HG02759 (cell line): ENCODE results near the gene AGBL5.

Experiments
- ATAC-seq: cut with Tn5 transposase; IDR thresholded peaks from one replicate; pipeline ENCODE4 v1.9.1; 2021; ENCODE audit warnings: mild to moderate bottlenecking, moderate library complexity; ENCODE audit not compliant: unreplicated experiment

Gene AGBL5

DNA sequence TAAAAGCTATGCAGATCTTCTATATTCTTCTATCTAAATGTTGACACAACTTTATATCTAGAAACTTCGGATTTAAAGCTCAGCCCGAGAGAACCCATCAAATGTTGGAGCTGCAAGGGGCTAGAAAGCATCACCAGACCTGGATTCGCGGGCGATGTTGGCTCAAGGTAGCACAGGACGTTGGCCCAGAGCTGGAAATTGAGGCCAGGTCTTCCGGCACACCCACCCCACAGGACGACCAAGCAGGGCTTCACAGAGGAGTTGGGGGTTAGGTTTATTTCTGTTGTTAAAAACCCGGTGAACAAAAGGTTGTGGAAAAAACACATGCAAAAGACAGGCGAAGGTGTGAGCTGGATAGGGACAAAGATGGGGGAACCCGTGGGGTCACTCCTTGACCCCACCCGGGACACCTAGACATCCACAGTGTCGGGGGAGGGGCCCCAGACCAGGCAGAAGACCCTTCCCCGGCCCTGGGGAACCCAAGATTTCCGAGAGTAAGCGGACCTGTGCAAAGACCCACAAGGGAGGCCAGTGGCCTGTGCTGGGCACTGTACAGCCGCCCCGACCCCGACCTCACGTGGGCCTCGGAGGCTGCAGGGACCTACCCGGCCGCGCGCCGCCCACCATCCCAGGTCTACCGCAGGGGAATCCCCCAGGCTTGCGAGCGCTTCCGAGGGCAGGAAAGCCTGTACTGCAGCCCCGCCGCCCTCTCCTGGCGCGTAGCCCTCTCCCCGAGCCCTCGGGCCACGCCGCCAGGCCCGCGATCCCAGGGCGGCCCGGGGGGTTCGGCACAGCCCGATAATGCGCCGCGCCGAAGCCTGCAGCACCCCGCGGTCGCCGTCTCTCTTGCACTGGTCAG lies 1.8 kb upstream of the AGBL5 start:
- ATAC-seq: peak; percentile 27

- ATAC-seq: peak; percentile 55
Observed at GRCh38 chr2:27050281-27050995, 1.0 kb upstream of the AGBL5 start.

GRCh38 chr2:27051902-27052645 lies 606 bp downstream of the AGBL5 start:
- no peak for ATAC-seq

- no peak for ATAC-seq
Observed at GRCh38 chr2:27053321-27053720, 1.9 kb downstream of the AGBL5 start.

DNA sequence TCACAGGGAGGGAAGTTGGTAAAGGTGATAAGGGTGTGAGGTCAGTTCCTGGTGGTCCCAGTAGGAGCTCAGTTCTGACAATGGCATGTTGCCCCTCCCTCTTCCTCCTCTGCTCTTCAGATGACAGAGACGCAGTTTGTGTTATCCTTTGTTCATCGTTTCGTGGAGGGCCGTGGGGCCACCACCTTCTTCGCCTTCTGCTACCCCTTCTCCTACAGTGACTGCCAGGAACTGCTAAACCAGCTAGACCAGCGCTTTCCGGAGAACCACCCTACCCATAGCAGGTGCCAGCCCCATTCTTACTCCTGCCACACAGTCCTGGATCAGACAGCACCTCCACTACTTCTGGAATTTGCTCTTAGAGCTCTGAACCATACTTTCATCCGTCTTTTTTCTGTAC lies 2.3 kb downstream of the AGBL5 start:
- no peak for ATAC-seq

DNA sequence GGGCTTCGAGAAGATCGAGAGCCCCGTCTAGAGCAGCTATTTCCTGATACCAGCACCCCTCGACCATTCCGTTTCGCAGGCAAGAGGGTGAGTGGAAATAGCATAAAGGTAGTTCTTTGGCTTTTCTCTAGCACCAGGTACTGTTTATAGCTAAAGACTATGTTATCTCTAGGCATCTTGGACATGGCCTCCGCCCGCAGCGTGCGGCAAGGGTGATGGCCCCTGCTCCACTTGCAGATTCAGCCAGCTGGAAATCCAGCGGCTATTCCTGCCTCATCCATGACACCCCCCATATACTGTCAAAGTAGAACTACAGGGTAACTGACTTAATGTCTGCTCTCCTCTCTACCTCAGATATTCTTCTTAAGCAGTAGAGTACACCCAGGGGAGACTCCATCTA lies 3.3 kb downstream of the AGBL5 start:
- no peak for ATAC-seq

DNA sequence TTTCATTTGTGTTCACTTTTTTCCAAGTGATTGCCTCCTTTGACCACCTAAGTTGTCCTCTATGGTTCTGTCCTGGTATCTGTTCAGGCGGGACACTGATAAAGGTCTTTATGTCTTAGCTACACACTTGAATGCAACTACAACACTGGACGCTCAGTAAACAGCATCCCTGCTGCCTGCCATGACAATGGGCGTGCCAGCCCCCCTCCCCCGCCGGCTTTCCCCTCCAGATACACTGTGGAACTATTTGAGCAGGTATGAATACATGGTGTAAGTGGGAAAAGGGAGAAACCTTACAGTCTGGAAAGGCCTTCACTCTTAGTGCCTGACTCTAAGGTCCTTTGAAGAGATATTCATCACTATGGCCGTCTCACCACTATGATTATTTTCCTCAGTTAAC lies 5.7 kb downstream of the AGBL5 start:
- no peak for ATAC-seq

DNA sequence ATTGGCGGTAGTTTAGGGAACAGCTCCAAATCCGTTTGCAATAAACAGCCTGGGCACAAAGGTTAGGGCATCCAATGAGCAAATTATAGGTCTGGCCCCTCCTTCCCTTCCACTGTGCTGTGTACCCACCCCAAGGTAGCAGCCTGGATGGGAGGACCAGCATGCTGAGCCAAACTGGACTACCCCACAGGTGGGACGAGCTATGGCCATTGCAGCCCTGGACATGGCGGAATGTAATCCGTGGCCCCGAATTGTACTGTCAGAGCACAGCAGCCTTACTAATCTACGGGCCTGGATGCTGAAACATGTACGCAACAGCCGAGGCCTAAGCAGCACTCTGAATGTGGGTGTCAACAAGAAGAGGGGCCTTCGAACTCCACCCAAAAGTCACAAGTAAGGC lies 6.7 kb downstream of the AGBL5 start:
- no peak for ATAC-seq

GRCh38 chr2:27059141-27059820 lies 7.8 kb downstream of the AGBL5 start:
- ATAC-seq: no peak

DNA sequence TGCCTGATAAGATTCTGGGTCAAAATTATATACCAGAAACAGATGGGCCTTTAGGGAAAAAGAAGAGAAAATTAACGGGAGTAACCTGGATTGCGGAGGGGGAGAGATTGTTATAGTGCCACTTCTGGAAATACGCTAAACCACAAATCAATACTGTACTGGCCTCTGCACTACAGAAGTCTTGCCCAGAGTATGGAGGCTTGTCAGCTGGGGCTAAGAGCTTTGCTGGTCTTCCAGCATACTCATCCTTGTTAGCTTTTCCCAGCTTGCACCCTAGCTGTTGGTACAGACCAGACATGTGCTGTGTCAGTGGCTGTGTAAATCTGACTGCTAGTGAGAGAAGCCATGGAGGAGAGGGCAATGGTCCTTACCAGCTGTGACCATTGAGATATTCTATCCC lies 8.9 kb downstream of the AGBL5 start:
- ATAC-seq: no peak

DNA sequence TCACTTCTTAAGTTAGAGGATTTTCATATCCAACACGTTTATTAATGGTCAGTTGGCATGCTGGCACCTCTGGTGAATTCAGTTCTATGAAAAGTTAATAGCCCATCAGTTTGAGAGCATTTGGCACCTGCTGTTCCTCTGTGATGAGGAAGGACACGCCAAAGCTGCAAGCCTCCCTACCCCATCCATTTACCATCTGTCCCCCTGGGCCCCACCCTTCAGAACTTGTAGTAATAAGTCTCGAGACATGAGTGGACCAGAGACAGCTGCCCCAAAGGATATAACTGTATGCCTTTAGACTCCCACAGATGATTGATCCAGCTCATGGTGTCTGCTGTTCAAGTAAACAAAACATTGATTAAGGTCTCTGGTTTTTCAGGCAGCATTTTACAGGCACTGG lies 13.7 kb downstream of the AGBL5 start:
- ATAC-seq: no peak

DNA sequence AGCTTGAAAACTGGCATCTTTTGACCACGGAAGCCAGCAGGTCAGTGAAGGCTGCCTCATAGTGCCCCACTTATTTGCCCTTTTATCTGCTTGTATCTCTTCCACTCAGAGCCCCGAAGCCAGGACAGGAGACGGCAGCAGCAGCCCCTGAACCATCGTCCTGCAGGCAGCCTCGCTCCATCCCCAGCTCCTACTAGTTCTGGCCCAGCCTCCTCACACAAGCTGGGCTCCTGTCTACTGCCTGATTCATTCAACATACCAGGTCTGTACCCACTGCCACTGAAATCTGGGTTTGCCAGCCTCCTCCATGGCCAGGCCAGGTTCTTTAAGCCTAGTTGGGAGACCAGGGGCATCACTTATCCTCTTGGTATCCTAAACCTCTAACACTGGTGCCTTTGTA lies 15.9 kb downstream of the AGBL5 start:
- ATAC-seq: no peak

- ATAC-seq: no peak
Observed at GRCh38 chr2:27069436-27069835, 18.0 kb downstream of the AGBL5 start.

GRCh38 chr2:27069961-27070618 lies 18.6 kb downstream of the AGBL5 start:
- ATAC-seq: no peak

- no peak for ATAC-seq
Observed at GRCh38 chr2:27070653-27071276, 19.3 kb downstream of the AGBL5 start.

- ATAC-seq: peak; percentile 91
Observed at GRCh38 chr2:27071277-27071989, 20.0 kb downstream of the AGBL5 start, which contains the start of gene OST4. Gene OST4 (minus strand): TSS chr2:27071654.

DNA sequence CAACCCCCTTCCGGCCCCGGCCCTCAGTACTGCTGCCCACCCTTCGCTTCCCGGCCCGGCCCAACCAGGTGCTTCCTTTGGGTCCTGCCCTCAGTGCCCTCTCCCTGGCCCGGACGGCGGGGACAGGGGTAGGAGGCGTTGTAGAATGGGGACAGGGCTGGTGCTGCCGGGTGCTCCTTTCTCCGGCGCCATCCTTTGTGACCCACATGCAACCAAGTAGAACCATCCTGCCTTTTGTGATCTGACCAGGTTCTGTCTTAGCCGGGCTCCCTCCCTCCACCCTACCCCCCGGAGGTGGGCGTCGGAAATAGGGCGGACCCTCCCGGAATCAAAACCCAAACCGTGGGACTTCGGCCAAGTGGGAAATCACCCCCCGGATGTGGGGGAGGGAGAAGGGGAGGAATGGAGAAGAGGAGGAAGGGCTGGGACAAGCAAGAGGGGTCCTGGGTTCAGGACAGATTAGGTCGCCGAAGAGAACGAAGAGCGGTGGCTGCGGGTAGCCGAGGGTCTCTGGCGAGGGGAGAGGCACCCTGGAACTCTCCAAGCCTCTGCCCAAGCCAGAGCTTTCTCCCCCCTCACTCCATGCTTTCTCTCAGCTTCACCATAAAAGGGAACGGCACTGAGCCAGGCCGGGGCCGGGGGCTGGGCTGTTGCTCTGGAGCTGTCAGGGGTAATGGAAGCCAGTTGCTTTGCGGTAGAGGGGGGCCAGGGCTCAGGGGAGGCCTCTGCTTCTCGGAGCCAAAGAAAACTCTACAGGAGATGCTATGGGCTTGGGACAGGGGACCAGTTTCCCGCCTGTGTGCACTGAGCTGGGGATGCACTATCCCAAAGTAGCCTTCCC lies 20.7 kb downstream of the AGBL5 start:
- ATAC-seq: no peak

GRCh38 chr2:27072920-27073319 lies 21.5 kb downstream of the AGBL5 start:
- no peak for ATAC-seq
